A673 (cell line): ENCODE measurements around the gene PRR27. TPM values are rescaled to one million over a fixed set of nuclear protein-coding genes. Genes with fewer than 3 reads are reported as not detected.
"Not testable (repeated sequence)": the region's sequence is repeated elsewhere in the genome, so short reads cannot be mapped to it uniquely, and the experiment has no call there.

ENCODE experiments used
- BruUV-seq: library from RNA; stranded (reverse); fragments of 400-500 nt; replicated peaks from 2 replicates; lab custom pipeline; 2021; lab: Mats Ljungman, UMichigan
- CTCF ChIA-PET: fragments of 300-600 bp; sonication (Branson Sonifier 250); formaldehyde crosslinking; loops from one replicate; lab custom pipeline; 2022; ENCODE audit warnings: antibody characterized with exemption; lab: Charles Lee
- POLR2A ChIA-PET: fragments of 300-600 bp; sonication (Branson Sonifier 250); formaldehyde crosslinking; loops from one replicate; lab custom pipeline; 2022; ENCODE audit warnings: antibody characterized with exemption; ENCODE audit not compliant: low non-redundant PET; lab: Charles Lee
- DNase-seq: peaks from one replicate; pipeline ENCODE4 v3.0.0-alpha.2; 2015; ENCODE audit warnings: low spot score
- H3K27ac ChIP-seq: fragments of 200-600 bp; sonication (generic); 2 replicates; pipeline ENCODE4 v1.5.1; 2016; ENCODE audit warnings: mixed run types, low read depth, mild to moderate bottlenecking, mixed read lengths, antibody characterized with exemption, low read length; ENCODE audit not compliant: poor library complexity, severe bottlenecking
- H3K27me3 ChIP-seq: fragments of 200-600 bp; sonication (generic); replicated peaks from 2 replicates; pipeline ENCODE4 v1.6.1; 2017; ENCODE audit warnings: mixed run types, low read depth, mild to moderate bottlenecking, mixed read lengths, antibody characterized with exemption, low read length; ENCODE audit not compliant: insufficient read depth, poor library complexity
- H3K36me3 ChIP-seq: fragments of 200-600 bp; sonication (generic); 2 replicates; pipeline ENCODE4 v1.6.1; 2016; ENCODE audit warnings: mixed run types, mild to moderate bottlenecking, mixed read lengths, antibody characterized with exemption, low read length; ENCODE audit not compliant: insufficient read depth, poor library complexity, severe bottlenecking
- H3K4me1 ChIP-seq: fragments of 200-600 bp; sonication (generic); 2 replicates; pipeline ENCODE4 v1.6.1; 2017; ENCODE audit warnings: mixed run types, mild to moderate bottlenecking, mixed read lengths, antibody characterized with exemption, low read length; ENCODE audit not compliant: insufficient read depth, poor library complexity, severe bottlenecking
- H3K4me3 ChIP-seq: fragments of 200-600 bp; sonication (generic); 2 replicates; pipeline ENCODE4 v1.5.1; 2016; ENCODE audit warnings: low read depth, mixed run types, mild to moderate bottlenecking, mixed read lengths, low read length; ENCODE audit not compliant: poor library complexity, severe bottlenecking
- H3K9me3 ChIP-seq: fragments of 200-600 bp; sonication (generic); 2 replicates; pipeline ENCODE4 v1.6.1; 2016; ENCODE audit warnings: mixed run types, low read depth, mild to moderate bottlenecking, mixed read lengths, antibody characterized with exemption, low read length; ENCODE audit not compliant: poor library complexity, severe bottlenecking
- EZH2 ChIP-seq: fragments of 200-600 bp; sonication (generic); IDR thresholded peaks from 2 replicates; pipeline ENCODE4 v1.6.1; 2017; ENCODE audit warnings: borderline replicate concordance, low read depth, mild to moderate bottlenecking, mixed read lengths, antibody characterized with exemption, low read length; ENCODE audit not compliant: poor library complexity, severe bottlenecking
- intact Hi-C: fragments of 100-400 bp; cut with micrococcal nuclease; formaldehyde crosslinking; loops from one replicate; pipeline ENCODE4 v1.10.0; 2022; ENCODE audit not compliant: unreplicated experiment
- total RNA-seq: library from RNA; stranded (reverse); gene quantifications from 2 replicates; pipeline ENCODE4 v1.2.3, GENCODE V29; 2021
- TF ChIP-seq, protein P1 (sequence below): fragments of 300-800, 200-600 bp; sonication (generic); conservative IDR thresholded peaks from 2 replicates; pipeline ENCODE4 v1.5.1; 2017; ENCODE audit warnings: low read depth, mild to moderate bottlenecking, antibody characterized with exemption, low read length, moderate library complexity, mixed read lengths

Gene PRR27
- total RNA-seq, 1 experiment from 2014 or later: not detected

DNA sequence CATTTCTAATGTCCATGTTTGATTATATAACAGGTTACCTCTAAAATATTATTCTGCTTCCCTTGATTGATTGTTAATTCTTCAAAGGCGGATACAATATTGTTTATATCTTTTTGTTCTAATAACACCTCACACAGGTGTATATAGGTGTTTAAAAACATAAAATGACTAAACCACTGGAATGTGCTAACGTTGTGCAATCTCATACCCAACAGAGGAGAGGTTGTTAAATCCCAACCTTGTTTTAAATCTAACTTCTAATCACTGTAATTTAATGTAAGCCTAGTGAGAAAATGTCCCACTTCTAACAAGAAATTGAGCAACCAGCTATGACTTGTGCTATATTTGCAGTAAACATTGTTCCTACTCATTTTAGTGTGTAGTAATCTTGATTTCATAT is 42.8 kb downstream of the PRR27 start:
- H3K4me1 ChIP-seq: no peaks in the 10 kb centered on the region
- no peak for TF ChIP-seq EZH2
- TF ChIP-seq, protein P1, sequence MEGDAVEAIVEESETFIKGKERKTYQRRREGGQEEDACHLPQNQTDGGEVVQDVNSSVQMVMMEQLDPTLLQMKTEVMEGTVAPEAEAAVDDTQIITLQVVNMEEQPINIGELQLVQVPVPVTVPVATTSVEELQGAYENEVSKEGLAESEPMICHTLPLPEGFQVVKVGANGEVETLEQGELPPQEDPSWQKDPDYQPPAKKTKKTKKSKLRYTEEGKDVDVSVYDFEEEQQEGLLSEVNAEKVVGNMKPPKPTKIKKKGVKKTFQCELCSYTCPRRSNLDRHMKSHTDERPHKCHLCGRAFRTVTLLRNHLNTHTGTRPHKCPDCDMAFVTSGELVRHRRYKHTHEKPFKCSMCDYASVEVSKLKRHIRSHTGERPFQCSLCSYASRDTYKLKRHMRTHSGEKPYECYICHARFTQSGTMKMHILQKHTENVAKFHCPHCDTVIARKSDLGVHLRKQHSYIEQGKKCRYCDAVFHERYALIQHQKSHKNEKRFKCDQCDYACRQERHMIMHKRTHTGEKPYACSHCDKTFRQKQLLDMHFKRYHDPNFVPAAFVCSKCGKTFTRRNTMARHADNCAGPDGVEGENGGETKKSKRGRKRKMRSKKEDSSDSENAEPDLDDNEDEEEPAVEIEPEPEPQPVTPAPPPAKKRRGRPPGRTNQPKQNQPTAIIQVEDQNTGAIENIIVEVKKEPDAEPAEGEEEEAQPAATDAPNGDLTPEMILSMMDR: no peak
- no peak overlapping the region for H3K4me3 ChIP-seq
- no peak overlapping the region for H3K27ac ChIP-seq
- no peaks in the 10 kb centered on the region for H3K36me3 ChIP-seq
- CTCF ChIA-PET: no interaction called here
- no peaks in the 10 kb centered on the region for H3K27me3 ChIP-seq
- DNase-seq: no peak
- H3K9me3 ChIP-seq: no peaks in the 10 kb centered on the region
- intact Hi-C loops: no loop called here
- BruUV-seq: no TSS peak
- POLR2A ChIA-PET: no interaction called here

DNA sequence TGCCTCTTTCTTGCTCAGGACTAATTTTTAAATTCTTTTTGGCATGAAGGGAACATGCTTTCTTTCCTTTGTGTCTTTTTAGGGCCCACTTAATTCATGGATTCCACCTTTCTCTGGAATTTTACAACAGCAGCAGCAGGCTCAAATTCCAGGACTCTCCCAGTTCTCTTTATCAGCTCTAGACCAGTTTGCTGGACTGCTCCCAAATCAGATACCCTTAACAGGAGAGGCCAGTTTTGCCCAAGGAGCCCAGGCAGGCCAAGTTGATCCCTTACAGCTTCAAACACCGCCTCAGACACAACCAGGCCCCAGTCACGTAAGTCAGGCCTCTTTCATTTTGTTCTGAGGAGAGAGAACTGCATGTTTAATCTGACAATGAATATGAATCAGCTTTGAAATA is 43.8 kb downstream of the PRR27 start:
- ChIA-PET POLR2A (no interaction called here), CTCF (no interaction called here)
- no peak for DNase-seq
- BruUV-seq: no TSS peak
- Histone ChIP-seq H3K4me3 (no peak overlapping the region), H3K36me3 (no peaks in the 10 kb centered on the region), H3K4me1 (no peaks in the 10 kb centered on the region), H3K27ac (no peak overlapping the region), H3K27me3 (no peaks in the 10 kb centered on the region), H3K9me3 (no peaks in the 10 kb centered on the region)
- TF ChIP-seq, protein P1: no peak
- no peak for TF ChIP-seq EZH2
- intact Hi-C loops: no loop called here

DNA sequence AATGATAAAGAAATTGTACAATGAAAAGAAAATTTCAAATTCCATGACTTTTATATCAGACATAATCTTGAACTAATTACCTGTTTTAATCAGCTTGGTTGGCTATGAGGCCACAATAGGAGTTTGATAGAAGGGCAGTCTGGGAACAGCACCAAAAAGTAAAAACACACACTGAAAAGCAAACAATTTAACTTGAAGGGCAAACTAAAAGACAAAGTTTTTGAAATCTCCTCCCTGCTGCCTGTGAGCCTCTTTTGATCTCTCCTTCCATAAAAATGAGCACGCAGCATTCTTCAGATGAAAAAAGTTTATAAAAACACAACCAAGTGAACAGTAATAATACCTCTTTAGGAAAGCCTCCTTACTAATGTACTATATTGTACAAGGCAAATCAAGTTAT is 49.6 kb downstream of the PRR27 start:
- H3K36me3 ChIP-seq: no peaks in the 10 kb centered on the region
- CTCF ChIA-PET: no interaction called here
- TF ChIP-seq EZH2: no peak
- TF ChIP-seq, protein P1: no peak
- H3K27ac ChIP-seq: no peak overlapping the region
- no peak overlapping the region for H3K4me3 ChIP-seq
- POLR2A ChIA-PET: no interaction called here
- no peak for DNase-seq
- intact Hi-C loops: no loop called here
- H3K27me3 ChIP-seq: no peaks in the 10 kb centered on the region
- no peaks in the 10 kb centered on the region for H3K4me1 ChIP-seq
- no peaks in the 10 kb centered on the region for H3K9me3 ChIP-seq
- BruUV-seq: no TSS peak

DNA sequence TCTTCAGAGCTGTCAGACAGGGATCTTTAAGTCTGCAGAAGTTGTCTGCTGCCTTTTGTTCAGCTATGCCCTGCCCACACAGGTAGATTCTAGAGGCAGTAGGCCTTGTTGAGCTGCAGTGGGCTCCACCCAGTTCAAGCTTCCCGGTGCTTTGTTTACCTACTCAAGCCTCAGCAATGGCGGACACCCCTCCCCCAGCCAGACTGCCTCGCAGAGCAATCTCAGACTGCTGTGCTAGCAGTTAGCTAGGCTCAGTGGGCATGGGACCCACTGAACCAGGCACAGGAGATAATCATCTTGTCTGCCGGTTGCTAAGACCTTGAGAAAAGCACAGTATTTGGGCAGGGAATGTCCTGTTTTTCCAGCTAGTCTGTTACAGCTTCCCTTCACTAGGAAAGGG is 58.7 kb downstream of the PRR27 start:
- H3K4me1 ChIP-seq, intact Hi-C loops, BruUV-seq, POLR2A ChIA-PET, H3K4me3 ChIP-seq, CTCF ChIA-PET, H3K27me3 ChIP-seq, H3K9me3 ChIP-seq, DNase-seq, H3K27ac ChIP-seq, H3K36me3 ChIP-seq: not testable (repeated sequence)
